Fibroblast of skin of right biceps (primary cell): ENCODE measurements around the gene TSSK6.

ENCODE experiments used
- DNase-seq: peaks from one replicate; pipeline ENCODE4 v3.0.0-alpha.2; 2013

Gene TSSK6

DNA sequence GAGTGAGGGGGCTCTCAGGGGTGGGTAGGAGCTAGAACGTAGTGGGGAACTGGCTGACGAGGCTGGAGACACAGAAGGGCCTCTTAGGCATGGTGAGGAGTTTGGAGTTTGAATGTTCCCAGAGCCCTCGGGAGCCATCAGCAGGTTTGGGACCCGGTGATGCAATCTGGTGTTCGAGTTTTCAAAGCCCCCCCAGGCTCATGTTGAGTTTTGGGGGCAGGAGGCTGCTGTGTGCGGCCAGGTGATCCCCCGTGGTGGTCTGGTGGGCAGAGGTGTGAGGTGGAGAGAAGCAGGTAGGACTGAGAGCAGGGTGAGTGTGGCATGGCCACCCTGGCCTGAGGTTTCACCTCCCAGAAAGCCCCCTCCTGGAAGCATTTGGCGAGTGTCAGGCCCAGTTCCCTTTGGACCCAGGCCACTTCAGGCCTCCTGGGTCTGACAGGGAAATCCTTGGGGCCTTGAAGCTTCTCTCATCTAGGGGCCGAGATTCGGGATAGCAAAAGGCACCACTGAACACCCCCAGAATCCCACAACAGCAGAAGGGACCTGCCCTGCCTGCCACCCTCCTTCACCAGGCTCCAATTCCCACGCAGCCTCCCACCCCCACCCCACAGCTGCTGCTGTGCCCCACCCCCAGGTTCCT lies 14.6 kb upstream of the TSSK6 start:
- no peak for DNase-seq

DNA sequence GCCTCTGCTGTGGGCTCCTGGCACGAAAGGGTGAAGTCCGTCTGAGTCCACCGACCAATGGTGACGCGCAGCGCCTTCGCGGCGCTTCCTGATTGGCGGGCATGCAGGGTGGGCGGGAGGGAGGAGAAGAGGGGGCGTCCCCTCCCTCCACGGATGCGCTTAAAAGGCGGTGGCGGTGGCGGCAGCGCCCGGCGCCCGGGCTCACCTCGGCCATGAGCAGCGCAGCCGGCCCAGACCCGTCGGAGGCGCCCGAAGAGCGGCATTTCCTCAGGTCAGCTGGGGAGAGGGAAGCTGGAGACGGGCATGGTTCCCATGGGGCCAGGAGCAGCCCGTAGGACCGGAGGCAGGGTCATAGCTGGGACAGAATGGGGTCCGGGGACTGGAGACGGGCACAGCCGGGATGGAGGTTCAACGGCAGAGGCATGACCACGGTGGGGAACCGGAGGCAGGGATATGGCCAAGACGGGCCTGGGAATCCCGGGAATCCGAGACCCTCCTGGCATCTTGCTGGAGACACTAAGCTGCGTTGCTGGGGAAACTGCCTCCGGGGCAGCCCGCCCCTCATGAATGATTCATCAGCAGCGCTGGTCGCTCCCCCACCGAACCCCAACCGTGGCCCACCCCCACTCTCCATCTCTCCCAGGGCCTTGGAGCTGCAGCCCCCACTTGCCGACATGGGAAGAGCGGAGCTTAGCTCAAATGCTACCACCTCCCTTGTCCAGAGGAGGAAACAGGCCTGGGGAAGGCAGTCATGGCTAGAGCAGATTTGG lies 13.6 kb upstream of the TSSK6 start, which contains the start of gene YJEFN3:
Gene YJEFN3 (plus strand): TSS at position 191 of the 770 bp plus-strand sequence. CDS start 22 bp downstream, at position 213.
- DNase-seq = peak; percentile 66

DNA sequence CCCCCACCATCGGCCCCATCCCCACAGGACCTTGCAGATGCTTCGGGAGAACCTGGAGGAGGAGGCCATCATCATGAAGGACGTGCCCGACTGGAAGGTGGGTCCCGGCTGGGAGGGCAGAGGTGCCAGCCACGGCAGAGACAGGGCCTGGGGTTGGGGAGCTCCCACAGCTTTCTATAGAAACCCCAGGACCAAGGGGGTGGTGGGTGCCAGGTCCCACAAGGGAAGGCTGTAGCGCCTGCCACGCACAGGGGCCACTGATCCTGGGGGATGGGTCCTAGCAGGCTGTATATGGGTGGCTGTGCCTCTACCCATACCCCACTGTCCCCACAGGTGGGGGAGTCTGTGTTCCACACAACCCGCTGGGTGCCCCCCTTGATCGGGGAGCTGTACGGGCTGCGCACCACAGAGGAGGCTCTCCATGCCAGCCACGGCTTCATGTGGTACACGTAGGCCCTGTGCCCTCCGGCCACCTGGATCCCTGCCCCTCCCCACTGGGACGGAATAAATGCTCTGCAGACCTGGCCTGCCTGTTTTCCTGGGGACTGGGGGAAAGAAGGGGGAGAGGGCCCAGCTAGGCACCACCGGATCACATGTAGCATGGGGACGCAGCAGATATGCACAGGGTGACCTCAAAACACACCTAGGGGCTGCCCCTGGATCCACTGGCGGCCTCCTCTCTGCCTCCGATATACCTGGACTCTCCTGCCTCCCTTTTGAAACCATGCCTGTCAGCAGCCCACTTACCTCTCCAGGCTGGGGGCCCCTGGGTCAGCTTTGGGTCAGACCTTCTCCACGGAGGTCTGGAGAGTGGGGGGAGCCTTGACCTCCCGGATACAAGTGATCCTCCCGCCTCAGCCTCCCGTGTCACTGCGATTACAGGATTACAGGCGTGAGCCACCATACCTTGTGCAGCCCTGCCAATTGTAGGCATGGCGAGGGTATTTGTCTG lies 12.6 kb upstream of the TSSK6 start:
- no peak for DNase-seq

DNA sequence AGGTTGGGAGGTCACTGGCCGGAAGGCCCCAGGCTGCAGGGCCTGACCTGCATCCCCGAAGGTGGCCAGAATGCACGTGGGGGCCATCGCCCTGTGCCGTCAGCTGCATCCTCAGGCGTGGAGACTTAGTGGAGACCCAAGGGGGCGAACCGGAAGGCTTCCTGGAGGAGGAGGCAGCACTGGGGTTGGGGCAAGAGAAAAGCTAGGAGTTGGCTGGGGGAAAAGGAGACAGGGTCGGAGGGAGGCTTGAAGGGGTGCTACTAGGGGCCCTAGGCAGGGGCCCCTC lies 12.0 kb upstream of the TSSK6 start:
- no peak for DNase-seq

DNA sequence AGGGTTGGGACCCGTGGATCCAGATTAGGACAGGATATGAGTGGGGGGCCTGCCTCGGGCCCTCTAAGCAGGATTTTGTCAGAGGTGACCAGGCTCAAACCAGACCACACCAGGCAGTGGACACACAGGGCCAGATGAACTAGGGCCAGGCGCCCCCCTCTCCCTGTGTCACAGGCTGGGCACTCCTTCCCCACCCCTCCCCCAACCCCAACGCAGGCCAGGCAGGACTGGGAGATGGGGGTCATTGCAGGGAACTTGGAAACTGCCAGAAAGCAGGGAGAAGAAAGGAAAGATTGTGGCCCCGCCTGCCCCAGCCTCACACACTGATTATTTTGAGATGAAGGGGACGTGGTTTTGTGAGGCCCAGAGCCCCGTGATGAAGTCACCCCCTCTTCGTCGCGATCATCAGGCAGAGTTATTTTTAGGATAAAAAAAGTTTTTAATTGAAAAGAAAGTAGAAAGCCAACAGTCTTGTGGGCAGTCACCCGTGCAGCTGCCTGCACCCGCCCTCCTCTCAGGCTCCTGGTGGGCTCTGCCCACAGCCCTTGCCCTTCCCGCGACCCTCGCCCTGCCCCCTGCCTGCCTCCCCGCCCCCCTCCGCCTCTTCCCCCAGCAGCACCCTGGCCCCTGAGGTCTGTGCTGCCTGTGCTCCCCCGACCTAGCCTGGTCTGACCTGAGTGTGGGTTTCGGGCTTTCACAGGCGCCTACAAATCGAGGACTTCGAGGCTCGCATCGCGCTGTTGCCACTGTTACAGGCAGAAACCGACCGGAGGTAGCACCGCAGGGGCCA lies 11.4 kb upstream of the TSSK6 start:
- DNase-seq = no peak

DNA sequence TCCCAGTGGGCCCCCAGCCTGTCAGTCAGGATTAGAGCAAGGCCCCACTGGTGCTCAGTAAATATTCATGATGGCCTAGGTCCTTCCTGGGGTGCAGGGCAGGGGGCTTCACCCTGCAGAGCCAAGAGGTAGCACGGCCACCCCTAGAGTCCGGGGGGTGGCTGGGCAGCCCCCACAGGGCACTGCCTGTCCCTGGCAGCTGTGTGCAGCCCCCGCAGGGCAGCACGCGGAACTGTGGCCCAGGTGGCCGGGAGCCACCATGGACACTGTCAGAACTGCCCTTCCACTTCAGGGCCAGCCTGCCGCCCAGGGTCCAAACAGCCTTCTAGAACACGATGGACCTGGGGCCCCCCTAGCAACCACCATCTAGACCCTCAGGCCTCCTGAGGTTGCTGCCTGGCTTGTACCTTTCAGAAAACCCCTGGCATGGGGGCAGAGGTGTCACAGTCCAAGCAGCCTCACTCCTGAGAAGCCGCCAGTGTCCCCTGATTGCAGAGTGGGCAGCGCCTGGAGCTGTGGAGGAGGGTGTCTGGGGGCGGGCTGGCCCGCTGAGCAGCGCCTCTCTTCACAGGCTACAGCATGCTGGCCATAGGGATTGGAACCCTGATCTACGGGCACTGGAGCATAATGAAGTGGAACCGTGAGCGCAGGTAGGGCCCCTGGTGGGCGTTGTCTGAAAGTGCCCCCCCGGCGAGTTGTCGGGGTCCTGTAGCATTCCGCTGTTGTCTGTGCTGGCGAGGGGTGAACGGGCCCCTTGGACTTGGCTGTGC lies 10.4 kb upstream of the TSSK6 start:
- DNase-seq = no peak

DNA sequence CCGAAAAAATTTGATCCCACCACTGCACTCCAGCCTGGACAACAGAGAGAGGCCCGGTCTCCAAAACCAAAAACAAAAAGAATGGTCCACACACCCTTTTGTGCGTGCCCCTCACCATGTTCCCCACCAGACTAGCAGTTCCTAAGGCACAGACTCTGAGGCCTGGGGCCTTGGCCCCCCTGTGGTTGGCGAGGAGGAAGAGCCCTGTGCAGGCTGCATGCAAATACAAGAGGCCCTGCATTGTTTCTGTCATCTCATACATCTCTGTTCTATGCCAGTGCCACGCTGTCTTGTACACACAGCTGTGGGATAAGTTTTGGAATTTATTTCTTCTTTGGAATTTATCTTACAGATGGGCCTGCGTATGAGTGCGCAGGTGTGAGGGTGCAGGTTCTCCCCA lies 8.7 kb upstream of the TSSK6 start:
- no peak for DNase-seq

DNA sequence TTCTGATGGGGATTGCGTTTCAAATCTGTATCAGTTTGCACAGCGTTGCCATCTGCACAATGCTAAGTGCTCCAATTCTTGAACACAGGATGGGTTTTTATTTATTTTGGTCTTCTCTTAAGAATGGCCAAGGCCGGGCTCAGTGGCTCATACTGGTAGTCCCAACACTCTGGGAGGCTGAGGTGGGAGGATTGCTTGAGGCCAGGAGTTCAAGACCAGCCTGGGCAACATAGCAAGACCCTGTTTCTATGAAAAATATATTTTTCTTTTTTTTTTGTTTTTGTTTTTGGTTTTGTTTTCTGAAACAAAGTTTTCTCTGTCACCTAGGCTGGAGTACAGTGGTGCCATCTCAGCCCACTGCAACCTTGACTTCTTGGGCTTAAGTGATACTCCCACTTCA lies 7.8 kb upstream of the TSSK6 start:
- no peak for DNase-seq

DNA sequence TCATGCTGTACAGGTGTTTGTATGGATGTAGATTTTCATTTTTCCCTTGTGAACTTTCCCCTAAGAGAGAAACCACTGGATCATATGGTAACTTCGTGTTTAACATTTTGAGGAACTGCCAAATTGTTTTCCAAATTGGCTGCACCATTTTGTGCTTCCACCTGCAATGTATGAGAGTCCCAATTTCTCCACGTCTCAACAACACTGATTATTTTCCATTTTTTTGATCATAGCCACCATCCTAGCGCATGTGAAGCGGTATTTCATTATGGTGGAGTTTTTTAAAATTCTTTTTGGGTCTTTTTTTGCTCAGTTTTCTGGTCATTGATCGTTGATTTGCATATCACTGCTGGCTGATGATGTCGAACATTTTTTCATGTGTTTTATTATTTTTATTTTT lies 5.6 kb upstream of the TSSK6 start:
- no peak for DNase-seq

DNA sequence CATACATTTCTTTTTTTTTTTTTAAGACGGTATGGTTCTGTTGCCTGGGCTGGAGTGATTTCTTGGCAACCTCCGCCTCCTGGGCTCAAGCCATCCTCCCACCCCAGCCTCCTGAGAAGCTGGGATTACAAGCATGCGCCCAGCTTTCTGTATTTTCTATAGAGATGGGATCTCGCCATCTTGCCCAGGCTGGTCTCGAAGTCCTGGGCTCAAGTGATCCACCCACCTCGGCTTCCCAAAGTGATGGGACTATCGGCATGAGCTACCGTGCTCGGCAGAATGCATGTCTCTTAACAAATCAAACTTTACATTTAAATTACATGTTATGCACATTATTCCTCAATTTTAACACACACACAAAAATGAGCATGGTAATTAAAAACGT lies 1.9 kb upstream of the TSSK6 start:
- DNase-seq = no peak

DNA sequence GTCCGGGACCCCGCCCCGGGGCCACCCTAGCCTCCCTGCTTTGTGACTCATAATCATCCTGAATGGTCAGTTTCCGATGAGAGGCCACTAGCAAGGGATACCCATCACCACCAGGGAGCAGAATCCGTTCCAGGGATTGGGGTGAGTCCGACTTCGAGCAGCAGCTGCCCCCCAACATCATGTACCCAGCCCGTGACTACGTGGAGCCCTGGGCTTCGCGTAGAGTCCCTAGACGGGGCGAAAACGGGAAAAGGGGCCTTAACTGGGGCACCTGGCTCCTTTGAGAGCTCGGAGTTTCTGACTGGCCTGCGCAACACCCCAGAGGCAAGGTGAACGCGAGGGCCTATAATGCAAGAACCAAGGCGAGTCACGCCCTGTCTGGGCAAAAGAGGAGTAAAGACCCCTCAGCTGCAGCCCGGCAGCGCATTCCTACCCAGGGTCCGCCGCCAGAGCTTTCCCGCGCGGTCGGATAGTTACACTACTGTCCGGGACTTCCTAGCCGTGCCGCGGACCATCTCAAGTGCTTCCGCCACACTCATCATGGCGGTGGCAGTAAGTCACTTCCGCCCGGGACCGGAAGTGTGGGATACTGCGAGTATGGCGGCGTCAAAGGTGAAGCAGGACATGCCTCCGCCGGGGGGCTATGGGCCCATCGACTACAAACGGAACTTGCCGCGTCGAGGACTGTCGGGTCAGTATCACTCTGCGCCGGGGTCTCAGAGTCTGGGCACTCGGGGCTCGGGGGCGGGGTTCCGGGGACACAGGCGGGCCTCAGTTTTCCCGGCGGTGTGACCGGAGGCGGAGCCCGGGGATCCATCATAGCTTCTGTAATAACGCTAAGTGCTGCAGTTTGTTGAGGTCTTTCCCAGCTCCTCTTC lies 533 bp upstream of the TSSK6 start, which contains the start of gene NDUFA13:
Gene NDUFA13 (plus strand): TSS at position 584 of the 878 bp plus-strand sequence. CDS start 14 bp downstream, at position 598.
- DNase-seq = peak; percentile 94

DNA sequence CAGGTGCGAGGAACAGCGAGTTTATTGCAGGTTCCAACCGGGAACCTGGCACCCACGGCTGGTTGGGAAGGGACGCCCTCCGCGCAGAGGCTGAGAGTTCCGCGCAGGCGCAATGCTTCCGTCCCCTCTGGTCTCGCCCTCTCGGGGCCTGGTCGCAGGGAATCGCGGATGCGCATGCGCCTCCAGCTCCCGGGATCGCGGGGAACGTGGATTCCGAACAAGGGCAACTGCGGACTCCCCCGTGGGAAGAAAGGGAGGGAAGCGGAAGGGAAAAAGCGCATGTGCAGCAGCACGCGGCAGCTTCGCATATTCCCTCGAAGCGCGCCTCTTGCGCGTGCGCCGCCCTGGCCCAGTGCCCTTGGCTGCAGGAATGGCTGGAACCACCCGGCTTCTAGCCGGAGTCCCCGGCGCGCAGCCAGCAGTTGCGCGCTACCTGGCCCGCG lies 1.1 kb downstream of the TSSK6 start:
- peak; percentile 71 for DNase-seq

DNA sequence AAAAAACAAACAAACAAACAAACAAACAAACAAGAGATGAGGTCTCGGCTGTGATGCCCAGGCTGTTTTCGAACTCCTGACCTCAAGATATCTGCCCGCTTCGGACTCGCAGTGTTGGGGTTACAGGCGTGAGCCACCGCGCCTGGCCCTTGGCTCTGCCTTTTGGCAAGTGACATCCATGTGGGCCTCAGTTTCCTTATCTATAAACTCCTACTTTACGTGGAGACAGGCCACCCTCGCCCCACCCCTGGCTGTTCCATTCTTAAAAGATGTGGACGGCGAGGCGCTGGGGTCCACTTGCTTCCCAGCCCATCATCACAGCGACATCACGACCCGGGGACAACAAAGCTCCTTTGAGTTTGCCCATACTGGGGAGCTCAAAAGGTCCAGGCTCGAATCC lies 1.7 kb downstream of the TSSK6 start:
- no peak for DNase-seq

DNA sequence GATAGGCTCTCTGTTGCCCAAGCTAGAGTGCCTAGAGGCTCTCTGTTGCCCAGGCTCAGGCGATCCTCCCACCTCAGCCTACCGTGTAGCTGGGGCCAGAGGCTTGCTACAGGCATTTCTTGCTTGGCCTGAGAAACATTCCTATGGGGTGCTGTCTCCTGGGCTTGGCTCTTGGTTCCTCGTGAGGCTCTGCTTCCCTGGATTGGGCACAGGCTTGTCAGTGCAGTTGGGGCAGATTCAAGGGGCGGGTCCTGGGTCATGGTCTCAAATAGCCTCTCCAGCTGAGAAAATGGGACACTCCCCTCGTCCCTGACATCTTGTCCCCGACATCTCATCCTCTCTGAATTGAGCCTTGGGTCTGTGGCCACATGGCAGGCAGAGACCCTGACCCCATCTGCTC lies 4.9 kb downstream of the TSSK6 start:
- DNase-seq = no peak

DNA sequence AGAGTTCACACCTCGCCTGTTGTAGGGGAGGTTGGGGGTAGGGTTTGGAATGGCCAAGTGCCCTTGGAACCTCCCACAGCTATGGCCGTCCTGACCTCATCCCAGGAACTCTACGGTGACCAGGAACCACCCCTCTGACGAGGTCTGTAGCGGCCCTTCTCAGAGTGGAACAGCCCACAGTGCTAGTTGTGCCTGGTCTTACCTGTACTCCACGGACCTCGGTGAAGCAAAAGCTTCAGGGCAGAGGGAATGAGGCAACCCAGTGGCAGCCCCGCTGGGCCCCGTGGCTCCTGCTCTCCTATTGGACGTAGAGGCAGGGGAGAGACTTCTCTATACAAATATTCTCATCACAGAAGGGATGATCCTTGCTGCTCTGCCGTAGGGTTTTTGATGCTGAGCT lies 7.1 kb downstream of the TSSK6 start:
- DNase-seq = no peak

DNA sequence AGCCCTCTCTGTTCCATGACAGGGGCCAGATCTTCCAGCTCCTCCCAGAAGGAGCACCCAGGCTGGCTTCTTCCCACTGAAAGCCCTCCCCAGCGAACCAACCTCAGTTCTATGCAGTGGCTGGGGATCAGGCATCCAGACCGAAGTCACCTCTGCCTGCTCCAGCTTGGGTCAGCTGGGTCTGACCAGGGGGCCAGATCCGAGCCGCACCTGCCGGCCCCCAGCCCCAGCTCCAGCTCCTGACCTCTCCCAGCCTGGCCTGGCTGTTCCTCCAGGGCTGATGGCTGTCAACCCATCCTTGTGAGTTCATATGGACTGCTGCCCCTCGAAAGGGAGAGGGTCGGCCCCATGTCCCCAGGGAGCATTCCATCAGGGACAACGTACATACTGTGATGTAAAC lies 8.0 kb downstream of the TSSK6 start:
- DNase-seq = no peak

DNA sequence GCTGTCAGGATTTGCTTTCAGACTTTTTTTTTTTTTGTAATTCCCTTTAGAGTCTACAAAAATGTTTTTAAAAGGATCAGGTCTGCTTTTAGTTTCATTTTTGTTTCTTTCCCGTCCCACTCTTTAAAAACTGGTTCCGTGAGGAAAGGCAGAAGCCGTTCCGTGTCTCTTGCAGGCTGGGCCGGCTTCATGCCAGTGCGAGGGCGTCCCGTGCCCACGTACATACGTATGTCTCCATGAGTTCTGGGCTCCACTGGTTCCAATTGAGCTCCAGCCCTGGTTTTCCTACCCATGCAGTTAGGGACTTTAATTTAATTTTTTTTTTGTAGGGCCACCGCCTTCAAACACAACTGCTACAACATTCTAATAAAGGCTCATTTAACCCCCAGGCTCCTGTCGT lies 8.8 kb downstream of the TSSK6 start:
- DNase-seq = no peak

DNA sequence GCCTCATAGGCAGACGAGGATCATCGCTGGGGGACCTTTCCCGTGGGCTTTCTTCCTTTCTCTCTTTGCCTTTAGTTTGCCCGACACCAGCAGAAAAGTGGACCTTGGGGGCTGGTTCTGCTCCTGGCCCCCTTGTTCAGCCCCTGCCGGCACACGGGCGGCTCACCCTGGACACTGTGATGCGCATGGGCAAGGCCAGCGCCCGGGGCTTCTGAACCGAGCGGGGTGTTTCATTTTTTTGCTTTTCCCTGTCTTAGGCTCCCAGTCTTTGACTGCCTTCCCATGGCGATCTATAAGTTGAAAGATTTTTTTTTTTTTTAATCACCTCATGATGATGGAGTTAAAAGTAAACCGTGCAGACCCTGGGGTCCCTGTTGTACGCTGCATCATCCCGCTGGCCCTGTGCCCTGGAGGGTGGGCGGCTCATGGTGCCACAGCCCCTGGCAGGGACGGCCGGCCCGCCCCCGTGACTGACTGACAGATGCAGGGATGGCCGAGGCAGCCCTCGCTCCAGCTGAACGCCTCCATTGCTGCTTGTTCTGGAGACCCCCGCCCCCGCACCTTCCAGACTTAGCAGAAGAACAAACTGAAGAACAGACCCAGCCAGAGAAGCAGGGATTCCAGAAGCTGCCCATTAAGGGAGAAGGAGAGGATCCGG lies 9.6 kb downstream of the TSSK6 start:
- no peak for DNase-seq

DNA sequence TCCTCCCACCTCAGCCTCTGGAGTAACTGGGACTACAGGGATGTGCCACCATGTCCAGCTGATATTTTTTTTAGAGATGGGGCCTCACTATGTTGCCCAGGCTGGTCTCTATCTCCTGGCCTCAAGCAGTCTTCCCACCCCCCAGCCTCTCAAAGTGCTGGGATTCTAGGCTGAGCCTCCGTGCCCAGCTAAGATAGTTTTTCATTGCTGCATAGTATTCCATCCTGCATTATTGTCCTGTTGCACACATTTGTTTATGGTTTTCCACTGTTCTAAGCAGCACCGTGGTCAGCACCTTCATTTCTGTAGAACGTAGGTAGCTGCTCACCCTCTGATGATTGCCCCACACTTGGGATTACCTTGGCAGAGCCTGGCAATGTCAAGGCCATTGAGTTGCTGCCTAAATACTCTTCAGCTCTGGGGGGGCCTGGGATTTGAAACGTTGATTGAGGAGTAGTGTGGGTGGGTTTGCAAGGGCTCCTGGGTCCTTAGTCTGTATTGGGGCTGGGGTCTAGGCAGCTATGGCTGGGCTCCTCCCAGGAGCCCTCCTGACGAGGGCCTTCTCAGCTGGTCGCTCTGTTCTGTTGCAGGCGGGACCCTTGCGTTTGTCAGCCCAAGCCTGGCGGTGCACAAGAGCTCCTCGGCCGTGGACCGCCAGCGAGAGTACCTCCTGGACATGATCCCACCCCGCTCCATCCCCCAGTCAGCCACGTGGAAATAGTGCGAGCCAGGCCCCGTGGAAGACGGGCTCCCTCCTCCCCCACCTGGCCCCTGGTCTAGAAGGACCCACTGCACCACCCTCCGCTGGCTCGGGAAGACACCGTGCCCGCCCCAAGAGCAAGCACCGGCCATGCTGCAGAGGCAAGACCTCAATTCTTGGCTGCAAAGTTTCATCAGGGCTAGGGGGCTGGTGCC lies 10.3 kb downstream of the TSSK6 start:
- DNase-seq = no peak
